GM12875 (cell line): ENCODE data around the gene DOLPP1.

Experiments used
- H3K4me3 ChIP-seq: one replicate; pipeline ENCODE4 v1.5.1; 2011; ENCODE audit warnings: low read depth, low read length, control low read depth
- CTCF ChIP-seq: IDR thresholded peaks from 2 replicates; pipeline ENCODE4 v1.5.1; 2011; ENCODE audit warnings: low read depth, mild to moderate bottlenecking, control low read depth, inconsistent platforms, low read length, moderate library complexity, borderline replicate concordance; ENCODE audit not compliant: insufficient read depth

The DOLPP1 gene

DNA sequence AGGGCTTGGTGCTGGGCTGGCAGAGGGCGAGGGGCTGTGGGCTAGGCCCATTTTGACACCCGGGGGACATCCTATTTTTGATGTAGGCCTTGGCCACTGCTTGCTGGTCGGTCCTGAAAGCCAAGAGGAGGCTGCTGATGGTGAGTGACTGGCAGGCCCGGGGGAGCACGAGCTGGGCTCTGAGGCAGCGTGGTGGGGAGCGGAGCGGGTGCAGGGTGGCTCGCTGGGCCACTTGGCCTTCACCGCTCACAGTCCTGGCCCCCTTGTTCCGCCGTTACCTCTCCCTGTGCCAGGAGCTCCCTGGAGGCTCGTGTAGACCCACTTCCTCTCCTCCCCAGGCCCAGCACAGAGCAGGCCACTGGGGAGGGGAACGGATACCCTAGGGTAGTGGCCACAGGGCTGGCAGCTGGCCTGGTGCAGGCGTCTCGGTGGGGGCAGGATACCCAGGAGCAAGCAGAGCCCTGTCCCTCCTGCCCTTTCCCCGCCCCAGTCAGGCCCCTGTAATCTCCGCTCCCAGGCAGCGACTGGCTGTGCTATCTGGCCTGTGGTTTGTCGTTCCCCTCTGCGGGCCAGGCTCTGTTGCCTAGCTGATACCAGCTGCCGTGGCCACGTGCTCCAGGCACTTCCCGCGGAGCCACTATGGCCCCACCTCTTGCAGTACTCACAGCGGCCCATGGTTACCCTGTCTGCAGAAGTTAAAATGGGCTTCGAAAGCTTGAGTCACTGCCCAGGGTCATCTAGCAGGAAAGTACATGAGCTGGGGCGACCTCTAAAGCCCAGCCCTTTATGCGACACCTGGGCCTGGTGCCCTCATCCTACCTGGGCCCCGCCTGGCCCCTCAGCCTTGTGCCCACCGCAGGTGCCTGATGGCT lies 11.7 kb upstream of the DOLPP1 start:
- TF ChIP-seq CTCF = no peak
- H3K4me3 ChIP-seq = no peak overlapping the region

GRCh38 chr9:129069862-129070641 lies 10.9 kb upstream of the DOLPP1 start:
- no peak for TF ChIP-seq CTCF
- no peak overlapping the region for H3K4me3 ChIP-seq

- no peak for TF ChIP-seq CTCF
- no peak overlapping the region for H3K4me3 ChIP-seq
These were observed 10.0 kb upstream of the DOLPP1 start for GRCh38 chr9:129070696-129071525.

GRCh38 chr9:129071526-129072126 lies 9.3 kb upstream of the DOLPP1 start:
- TF ChIP-seq CTCF = no peak

GRCh38 chr9:129072171-129072570 lies 8.7 kb upstream of the DOLPP1 start:
- TF ChIP-seq CTCF = no peak
- H3K4me3 ChIP-seq = no peak overlapping the region

More at GRCh38 chr9:129071526-129072126, 9.3 kb upstream of the DOLPP1 start:
- no peak overlapping the region for H3K4me3 ChIP-seq

GRCh38 chr9:129073404-129073803 lies 7.5 kb upstream of the DOLPP1 start:
- no peak for TF ChIP-seq CTCF
- no peak overlapping the region for H3K4me3 ChIP-seq
